Brain microvascular endothelial cell (primary cell): ENCODE measurements around the gene MAP3K14.

ENCODE experiments used
- DNase-seq: peaks from one replicate; pipeline ENCODE4 v3.0.0-alpha.2; 2020
- H3K27ac ChIP-seq: fragments of 250-450 bp; sonication (Bioruptor Pico); 2 replicates; pipeline ENCODE4 v1.5.1; 2020; ENCODE audit warnings: mild to moderate bottlenecking, moderate library complexity
- H3K27me3 ChIP-seq: fragments of 250-450 bp; sonication (Bioruptor Pico); replicated peaks from 2 replicates; pipeline ENCODE4 v1.5.1; 2020; ENCODE audit warnings: mild to moderate bottlenecking
- H3K36me3 ChIP-seq: fragments of 250-450 bp; sonication (Bioruptor Pico); replicated peaks from 2 replicates; pipeline ENCODE4 v1.5.1; 2020; ENCODE audit warnings: mild to moderate bottlenecking
- H3K4me3 ChIP-seq: 2 replicates; pipeline ENCODE4 v1.5.1; 2011; ENCODE audit warnings: low read depth, mild to moderate bottlenecking, control low read depth, low read length, moderate library complexity
- CTCF ChIP-seq: IDR thresholded peaks from 2 replicates; pipeline ENCODE4 v1.5.1; 2011; ENCODE audit warnings: low read depth, mild to moderate bottlenecking, moderate library complexity, low read length, control low read depth, inconsistent platforms; ENCODE audit errors: missing control alignments
- in situ Hi-C: cut with HindIII; loops from 2 replicates; pipeline ENCODE4 v1.10.0; 2017; ENCODE audit warnings: low sequenced_read_pairs, low pct_ligation_motif_present

Gene MAP3K14

GRCh38 chr17:45308016-45308365, 8.8 kb downstream of the MAP3K14 start:
- Histone ChIP-seq H3K27me3 (no peaks in the 10 kb centered on the region), H3K36me3 (peaks cover 42% of the 10 kb centered on the region), H3K4me3 (no peak overlapping the region), H3K27ac (peak overlapping the region; percentile 73)
- TF ChIP-seq CTCF: no peak
- DNase-seq: no peak
- in situ Hi-C loops: no loop called here

GRCh38 chr17:45307290-45308015, 9.4 kb downstream of the MAP3K14 start:
- DNase-seq: peak; percentile 77
- Histone ChIP-seq H3K27me3 (no peaks in the 10 kb centered on the region), H3K4me3 (no peak overlapping the region), H3K27ac (peak overlapping the region; percentile 73), H3K36me3 (peaks cover 42% of the 10 kb centered on the region)
- in situ Hi-C loops: no loop called here
- TF ChIP-seq CTCF: no peak

GRCh38 chr17:45306623-45307022, 10.2 kb downstream of the MAP3K14 start:
- no peak for DNase-seq
- Histone ChIP-seq H3K36me3 (peaks cover 38% of the 10 kb centered on the region), H3K27me3 (no peaks in the 10 kb centered on the region), H3K27ac (peak overlapping the region; percentile 73), H3K4me3 (no peak overlapping the region)
- in situ Hi-C loops: no loop called here
- peak; percentile 32 for TF ChIP-seq CTCF

- Histone ChIP-seq H3K27ac (peak overlapping the region; percentile 53), H3K27me3 (no peaks in the 10 kb centered on the region), H3K4me3 (no peak overlapping the region), H3K36me3 (peaks cover 32% of the 10 kb centered on the region)
- TF ChIP-seq CTCF: no peak
- in situ Hi-C loops: no loop called here
- DNase-seq: no peak
Observed at GRCh38 chr17:45306094-45306493, 10.7 kb downstream of the MAP3K14 start.

- Histone ChIP-seq H3K4me3 (no peak overlapping the region), H3K36me3 (peaks cover 29% of the 10 kb centered on the region), H3K27me3 (no peaks in the 10 kb centered on the region), H3K27ac (peak overlapping the region; percentile 53)
- DNase-seq: peak; percentile 71
- no peak for TF ChIP-seq CTCF
- in situ Hi-C loops: no loop called here
Observed at GRCh38 chr17:45305530-45306087, 11.2 kb downstream of the MAP3K14 start.
